HG02938 (cell line): ENCODE measurements around the gene CGNL1.

ENCODE experiments used
- ATAC-seq: cut with Tn5 transposase; IDR thresholded peaks from one replicate; pipeline ENCODE4 v1.9.1; 2021; ENCODE audit warnings: mild to moderate bottlenecking, moderate library complexity; ENCODE audit not compliant: unreplicated experiment

The CGNL1 gene

GRCh38 chr15:57563416-57563815, 187.1 kb downstream of the CGNL1 start:
- ATAC-seq: no peak

GRCh38 chr15:57565311-57565710, 189.0 kb downstream of the CGNL1 start:
- no peak for ATAC-seq

- ATAC-seq: no peak
These were observed 190.5 kb downstream of the CGNL1 start for GRCh38 chr15:57566834-57567233.

- no peak for ATAC-seq
These were observed 191.6 kb downstream of the CGNL1 start for GRCh38 chr15:57567891-57568290.

- ATAC-seq: no peak
These were observed 192.0 kb downstream of the CGNL1 start for GRCh38 chr15:57568299-57568698.

- no peak for ATAC-seq
These were observed 194.0 kb downstream of the CGNL1 start for GRCh38 chr15:57570340-57570739.

- ATAC-seq: no peak
These were observed 194.7 kb downstream of the CGNL1 start for GRCh38 chr15:57570994-57571393.

- no peak for ATAC-seq
These were observed 195.4 kb downstream of the CGNL1 start for GRCh38 chr15:57571725-57572124.

GRCh38 chr15:57572468-57572867, 196.2 kb downstream of the CGNL1 start:
- ATAC-seq: no peak

GRCh38 chr15:57573151-57573550, 196.8 kb downstream of the CGNL1 start:
- ATAC-seq: no peak

- no peak for ATAC-seq
These were observed 199.1 kb downstream of the CGNL1 start for GRCh38 chr15:57575363-57575762.

- ATAC-seq: no peak
These were observed 202.1 kb downstream of the CGNL1 start for GRCh38 chr15:57578288-57578900.

GRCh38 chr15:57580428-57580827, 204.1 kb downstream of the CGNL1 start:
- ATAC-seq: no peak

GRCh38 chr15:57580866-57581265, 204.6 kb downstream of the CGNL1 start:
- ATAC-seq: no peak

GRCh38 chr15:57582090-57582489, 205.8 kb downstream of the CGNL1 start:
- no peak for ATAC-seq

GRCh38 chr15:57583282-57583681, 207.0 kb downstream of the CGNL1 start:
- ATAC-seq: no peak

- no peak for ATAC-seq
These were observed 207.4 kb downstream of the CGNL1 start for GRCh38 chr15:57583720-57584119.

- no peak for ATAC-seq
These were observed 210.5 kb downstream of the CGNL1 start for GRCh38 chr15:57586661-57587424.

- ATAC-seq: no peak
These were observed 213.0 kb downstream of the CGNL1 start for GRCh38 chr15:57589281-57589680.

GRCh38 chr15:57589754-57590153, 213.4 kb downstream of the CGNL1 start:
- ATAC-seq: no peak

GRCh38 chr15:57591237-57591821, 215.0 kb downstream of the CGNL1 start:
- no peak for ATAC-seq

GRCh38 chr15:57591822-57592367, 215.6 kb downstream of the CGNL1 start, which contains the start of gene MYZAP:
Gene MYZAP (plus strand): TSS chr15:57591904. CDS start chr15:57592035, 131 bp downstream.
- no peak for ATAC-seq
